Frontal cortex (tissue), 4 donors: Measurements from ENCODE around the gene CABP7. TPM values are rescaled to one million over a fixed set of nuclear protein-coding genes. Genes with fewer than 3 reads are reported as not detected.
A peak's percentile ranks its signal among the peaks of the same experiment; 100 is the strongest.

ENCODE experiments used
- DNase-seq, 2 donors: peaks; one replicate each; pipeline ENCODE4 v3.0.0; 2012; ENCODE audit warnings: low spot score in 2 of 2
- FAIRE-seq: peaks from 2 replicates; lab custom pipeline; 2012; peaks lifted over from hg19 to GRCh38; lab: Jason Lieb, UNC
- total RNA-seq: library from RNA; depleted of rRNA; stranded (reverse); fragments of >200 nt; gene quantifications from one replicate; pipeline ENCODE4 v1.2.3, GENCODE V29; 2014
- donor health status: control.
- donor health status: control.
- donor health status: control.

Gene CABP7
- total RNA-seq, 1 donor from 2014 or later, result 1.6 TPM

DNA sequence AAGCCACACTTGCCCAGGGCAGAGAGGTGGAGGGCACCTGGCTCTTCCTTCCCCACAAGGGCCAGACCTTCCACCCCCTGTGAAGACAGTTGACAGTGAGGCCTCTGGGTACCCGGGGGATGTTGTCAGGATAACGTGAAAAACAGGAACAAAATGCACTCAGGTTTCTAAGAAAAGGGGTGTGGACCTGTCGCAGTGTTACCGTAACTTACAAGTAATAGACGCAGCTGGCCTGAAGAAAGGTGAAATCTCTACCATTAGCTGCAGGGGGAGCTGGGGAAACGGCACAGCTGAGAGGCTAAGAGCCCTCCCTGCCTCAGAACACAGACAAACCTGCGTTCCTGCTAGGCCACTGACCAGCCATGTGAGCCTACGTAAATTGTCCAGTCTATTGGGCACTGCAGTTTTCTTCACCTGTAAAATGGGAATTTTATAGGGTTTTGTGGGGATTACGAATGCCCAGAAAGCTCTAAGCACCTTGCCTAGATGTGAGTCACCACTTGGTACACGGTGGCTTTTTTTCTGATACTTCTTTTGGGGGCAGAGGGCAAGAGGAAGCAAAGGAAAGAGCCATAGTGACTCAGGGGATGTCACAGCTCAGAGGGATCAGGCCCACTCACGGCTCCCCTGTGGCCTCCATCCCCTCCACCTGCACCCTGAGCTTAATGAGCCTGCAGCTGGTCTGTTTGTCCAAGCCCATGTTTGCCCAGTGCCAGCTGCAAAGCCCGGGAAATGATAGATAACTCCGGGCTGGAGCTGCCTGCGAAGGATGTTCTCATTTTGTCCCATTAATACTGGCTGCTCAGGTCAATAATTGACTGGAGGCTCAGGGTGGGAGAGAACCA is 18.4 kb upstream of the CABP7 start:
- FAIRE-seq (no peak), DNase-seq (no peak)

DNA sequence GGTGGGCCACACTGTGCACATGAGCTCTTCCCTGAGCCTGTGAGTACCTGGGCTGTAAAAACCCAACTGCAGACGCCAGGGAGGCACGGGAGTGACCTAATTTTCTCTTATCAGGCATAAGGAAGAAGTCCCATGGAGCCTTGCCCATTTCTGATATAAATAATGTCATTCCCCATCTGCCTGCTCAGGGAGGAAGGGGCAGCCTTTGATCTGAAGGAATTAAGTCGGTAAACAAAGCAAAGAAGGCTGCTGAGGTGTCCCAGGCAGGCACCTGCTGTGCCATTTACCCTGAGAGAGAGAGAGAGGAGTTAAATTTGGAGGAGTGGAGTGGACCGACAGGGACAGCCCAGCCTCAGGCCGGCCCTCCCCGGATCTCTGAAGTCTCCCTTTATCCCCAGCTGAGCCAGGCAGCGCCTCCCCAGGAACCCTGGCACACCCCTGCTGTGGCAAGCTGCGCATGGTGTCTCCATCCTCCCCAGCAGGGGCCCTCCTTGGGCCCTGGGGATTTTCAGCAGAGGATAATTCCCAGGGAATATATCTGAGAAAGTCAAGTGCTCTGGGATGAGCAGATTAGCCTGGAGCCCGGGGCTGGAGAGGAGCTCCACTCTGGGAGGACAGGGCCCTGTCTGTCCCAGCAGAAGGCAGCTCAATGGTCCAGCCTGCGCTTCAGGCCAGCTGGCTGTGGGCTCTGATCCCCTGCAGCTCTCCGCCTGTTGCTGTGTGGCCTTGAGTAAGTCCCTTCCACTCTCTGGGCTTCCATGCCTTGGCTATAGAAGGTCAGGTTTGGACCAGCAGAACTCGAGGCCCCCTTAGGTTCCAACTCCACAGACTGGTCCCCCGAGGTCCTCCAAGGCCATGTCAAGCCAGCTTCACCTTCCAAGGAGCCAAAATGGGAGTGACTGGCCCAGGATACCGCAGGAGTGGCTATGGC is 17.5 kb upstream of the CABP7 start:
- DNase-seq (no peak), FAIRE-seq (no peak)

GRCh38 chr22:29702931-29703501 is 16.8 kb upstream of the CABP7 start:
- DNase-seq (no peak), FAIRE-seq (no peak)

- no peak for FAIRE-seq
Measured at GRCh38 chr22:29703569-29704195, 16.1 kb upstream of the CABP7 start.

GRCh38 chr22:29704528-29705285 is 15.1 kb upstream of the CABP7 start:
- DNase-seq (peak; percentile 60 to 68), FAIRE-seq (no peak)

More at GRCh38 chr22:29703569-29704195, 16.1 kb upstream of the CABP7 start:
- no peak for DNase-seq

DNA sequence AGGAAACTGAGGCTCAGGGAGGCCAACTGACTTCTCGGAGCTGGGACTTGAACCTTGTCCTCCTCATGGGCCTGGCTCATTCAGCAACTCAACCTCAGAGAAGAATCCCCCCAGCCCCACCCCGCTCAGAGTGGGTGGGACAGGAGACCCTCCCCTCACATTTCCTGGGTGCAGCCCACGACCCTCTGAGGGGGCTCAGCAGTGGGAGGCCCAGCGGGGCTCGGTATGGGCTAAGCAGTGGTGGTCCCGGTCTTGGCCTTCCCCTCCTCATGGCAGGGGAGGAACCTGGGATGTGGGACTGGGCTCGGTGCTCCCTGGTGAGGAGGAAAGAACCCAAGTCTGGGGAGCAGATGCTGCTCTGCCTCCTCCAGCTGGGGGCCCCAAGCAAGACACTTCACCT is 14.2 kb upstream of the CABP7 start:
- FAIRE-seq (no peak), DNase-seq (no peak)

GRCh38 chr22:29706486-29706885 is 13.3 kb upstream of the CABP7 start:
- FAIRE-seq (no peak), DNase-seq (no peak)

- DNase-seq, result no peak
- FAIRE-seq, result no peak
Measured at GRCh38 chr22:29707010-29707409, 12.8 kb upstream of the CABP7 start.

GRCh38 chr22:29707471-29707870 is 12.3 kb upstream of the CABP7 start:
- no peak for FAIRE-seq
- DNase-seq, result no peak

DNA sequence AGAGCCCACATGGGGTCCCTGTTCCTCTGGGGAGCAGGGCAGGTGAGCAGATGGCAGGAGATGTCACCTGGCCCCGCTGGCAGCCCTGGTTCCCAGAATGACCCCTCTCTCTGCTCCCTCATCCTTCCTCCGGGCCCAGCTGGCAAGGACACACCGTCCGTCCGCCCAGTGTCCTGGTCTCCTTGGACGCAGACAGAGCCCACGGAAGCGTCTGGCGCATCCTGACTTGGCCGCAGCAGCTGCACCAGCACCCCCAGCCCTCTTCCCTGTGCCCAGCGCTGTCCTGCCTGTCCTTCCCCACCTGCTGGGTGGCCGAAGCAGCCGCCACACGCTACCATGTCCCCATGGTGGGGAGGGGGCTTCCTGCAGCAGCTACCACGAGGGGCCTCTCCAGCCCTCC is 9.6 kb upstream of the CABP7 start:
- FAIRE-seq, result no peak
- no peak for DNase-seq

DNA sequence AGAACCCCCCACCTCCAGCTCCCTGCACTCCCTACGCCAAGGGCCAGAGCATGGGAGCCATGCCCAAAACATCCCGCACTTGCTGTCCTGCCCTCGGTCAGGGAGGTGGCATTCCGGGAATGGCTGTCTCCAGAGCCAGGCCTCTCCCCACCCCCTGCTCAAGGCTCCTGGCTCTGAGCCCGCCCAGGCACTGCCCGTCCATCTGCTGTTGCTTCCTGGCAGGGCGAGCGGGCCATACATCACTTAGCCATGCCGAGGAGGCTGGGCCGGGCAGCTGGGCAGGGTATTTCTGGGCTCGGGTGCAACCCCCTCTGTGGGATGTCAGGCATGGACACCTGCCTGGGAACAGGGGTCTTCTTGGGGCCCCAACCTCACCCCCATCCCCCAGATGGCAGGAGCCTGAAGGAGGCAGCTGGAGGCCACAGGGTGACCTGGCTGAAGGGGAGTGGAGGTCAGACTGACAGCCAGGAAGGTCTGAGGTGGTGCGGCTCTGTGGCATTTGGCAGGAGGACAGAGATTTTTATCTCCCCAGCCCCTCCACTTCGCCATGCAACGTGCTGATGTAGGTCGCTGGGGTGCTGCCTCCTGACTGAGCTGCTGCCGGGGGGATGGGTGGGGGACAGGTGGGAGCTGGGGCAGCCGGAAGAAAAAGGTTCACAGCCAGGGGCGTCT is 8.7 kb upstream of the CABP7 start:
- FAIRE-seq (no peak), DNase-seq (no peak)

DNA sequence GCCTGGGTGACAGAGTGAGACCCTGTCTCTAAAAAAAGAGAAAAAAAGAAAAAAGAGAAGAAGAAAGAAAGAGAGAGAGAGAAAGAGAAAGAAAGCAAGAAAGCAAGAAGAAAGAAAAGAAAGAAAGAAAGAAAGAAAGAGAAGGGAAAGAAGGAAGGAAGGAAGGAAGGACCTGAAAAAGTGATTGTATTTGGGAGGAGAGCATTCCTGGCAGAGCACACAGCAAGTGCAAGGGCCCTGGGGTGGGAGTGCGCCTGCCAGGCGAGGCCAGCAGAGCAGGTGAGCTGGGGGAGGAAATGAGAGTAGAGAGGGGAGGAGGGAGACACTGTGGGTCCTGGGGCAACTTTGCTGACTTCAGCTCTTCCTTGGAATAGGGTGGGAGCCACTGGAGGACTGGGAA is 7.7 kb upstream of the CABP7 start:
- FAIRE-seq (no peak), DNase-seq (no peak)

DNA sequence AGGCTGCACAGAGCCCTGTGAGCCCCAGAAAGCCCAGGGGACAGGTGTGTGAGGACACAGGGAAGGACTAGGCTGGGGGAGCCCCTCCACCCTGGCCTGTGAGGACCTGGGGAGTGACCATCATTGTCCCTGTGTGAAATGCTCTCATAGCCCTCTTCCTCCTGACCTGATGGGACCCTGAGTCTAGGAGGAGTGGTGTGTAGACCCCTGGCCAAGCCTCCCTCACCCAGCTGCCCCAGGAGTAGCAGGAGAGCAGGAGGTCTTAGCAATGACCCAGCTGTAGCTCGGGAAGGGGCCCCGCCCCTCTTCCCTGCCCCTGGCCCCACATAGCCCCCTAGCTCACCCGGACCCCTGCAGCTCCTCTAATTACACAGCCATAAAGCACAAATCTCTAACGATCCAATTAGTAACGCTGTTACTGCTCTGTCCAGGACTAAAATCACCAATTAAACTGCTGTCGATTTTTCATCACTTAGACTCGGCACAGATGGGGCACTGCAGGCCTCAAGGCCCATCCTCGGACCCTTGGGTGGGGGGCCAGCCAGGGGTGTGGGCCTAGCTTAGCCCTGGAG is 6.6 kb upstream of the CABP7 start:
- DNase-seq (no peak), FAIRE-seq (no peak)

DNA sequence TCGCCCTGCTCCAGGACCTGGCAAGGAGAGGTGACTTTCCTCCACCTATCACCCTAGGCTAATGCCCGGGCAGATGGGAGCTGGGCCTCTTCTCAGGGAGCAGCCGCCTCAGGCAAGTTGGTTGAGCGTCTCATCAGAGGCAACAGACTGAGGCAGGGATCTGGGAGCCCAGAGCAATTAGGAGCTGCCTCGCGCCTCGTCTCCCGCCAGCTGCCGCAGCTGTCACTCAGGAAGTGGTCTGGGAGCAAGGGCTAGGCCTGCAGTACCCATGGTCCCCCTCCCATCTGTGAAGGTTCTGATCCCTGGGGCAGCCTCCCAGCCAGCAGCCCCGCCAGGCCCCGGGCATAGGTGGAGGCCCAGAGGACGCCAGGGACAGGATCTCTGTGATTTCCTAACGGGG is 4.6 kb upstream of the CABP7 start:
- FAIRE-seq (no peak), DNase-seq (no peak)

DNA sequence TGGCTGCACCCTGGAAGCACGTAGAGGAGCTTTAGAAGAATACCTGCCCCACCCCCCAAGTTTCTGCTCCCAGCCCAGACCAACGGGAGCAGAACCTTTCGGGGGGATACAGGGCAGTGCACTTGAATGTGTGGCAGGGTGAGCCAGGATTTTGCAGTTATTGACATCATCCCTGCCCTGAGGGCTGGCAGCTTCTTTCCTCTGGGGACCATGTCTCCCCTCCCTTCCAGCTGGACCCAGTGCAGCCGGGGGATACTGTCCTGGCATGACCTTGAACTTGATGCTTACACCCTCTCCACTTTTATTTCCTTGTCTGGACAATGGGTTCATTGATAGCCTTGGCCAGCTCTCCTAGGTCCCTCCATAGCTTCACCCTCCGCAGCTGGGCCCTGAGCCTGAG is 4.1 kb upstream of the CABP7 start:
- FAIRE-seq (no peak), DNase-seq (no peak)

GRCh38 chr22:29716814-29717545 is 2.8 kb upstream of the CABP7 start:
- DNase-seq, result peak; percentile 74 to 82
- FAIRE-seq, result no peak

GRCh38 chr22:29717789-29718188 is 2.0 kb upstream of the CABP7 start:
- FAIRE-seq (no peak), DNase-seq (no peak)
